Measurements from ENCODE around the gene ZC3H12C. TPM values are rescaled to one million over a fixed set of nuclear protein-coding genes. Genes with fewer than 3 reads are reported as not detected.

Gene ZC3H12C
- total RNA-seq, 1 donor from 2014 or later: 6.3 TPM

- no peak overlapping the region for H3K27ac ChIP-seq
- no peaks in the 10 kb centered on the region for H3K27me3 ChIP-seq
- intact Hi-C loops (cut with DNase I): loop anchor here (10.0 kb wide), 2 partner anchors 1432 to 1872 kb away; partner anchors contain the start of genes ATM, DDX10 and NPAT
- TF ChIP-seq, protein P1, sequence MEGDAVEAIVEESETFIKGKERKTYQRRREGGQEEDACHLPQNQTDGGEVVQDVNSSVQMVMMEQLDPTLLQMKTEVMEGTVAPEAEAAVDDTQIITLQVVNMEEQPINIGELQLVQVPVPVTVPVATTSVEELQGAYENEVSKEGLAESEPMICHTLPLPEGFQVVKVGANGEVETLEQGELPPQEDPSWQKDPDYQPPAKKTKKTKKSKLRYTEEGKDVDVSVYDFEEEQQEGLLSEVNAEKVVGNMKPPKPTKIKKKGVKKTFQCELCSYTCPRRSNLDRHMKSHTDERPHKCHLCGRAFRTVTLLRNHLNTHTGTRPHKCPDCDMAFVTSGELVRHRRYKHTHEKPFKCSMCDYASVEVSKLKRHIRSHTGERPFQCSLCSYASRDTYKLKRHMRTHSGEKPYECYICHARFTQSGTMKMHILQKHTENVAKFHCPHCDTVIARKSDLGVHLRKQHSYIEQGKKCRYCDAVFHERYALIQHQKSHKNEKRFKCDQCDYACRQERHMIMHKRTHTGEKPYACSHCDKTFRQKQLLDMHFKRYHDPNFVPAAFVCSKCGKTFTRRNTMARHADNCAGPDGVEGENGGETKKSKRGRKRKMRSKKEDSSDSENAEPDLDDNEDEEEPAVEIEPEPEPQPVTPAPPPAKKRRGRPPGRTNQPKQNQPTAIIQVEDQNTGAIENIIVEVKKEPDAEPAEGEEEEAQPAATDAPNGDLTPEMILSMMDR (IDR thresholded peaks at IDR 0.05): no peak
- no peak for DNase-seq (ENCODE audit: low spot score in 2 of 2)
- H3K9me3 ChIP-seq: no peaks in the 10 kb centered on the region
- no peak overlapping the region for H3K4me3 ChIP-seq
- H3K36me3 ChIP-seq: no peaks in the 10 kb centered on the region
- H3K4me1 ChIP-seq: peaks cover 0 to 23% of the 10 kb centered on the region in 2 donors
Observed at GRCh38 chr11:110096496-110096895, 3.3 kb downstream of the ZC3H12C start.

GRCh38 chr11:110097459-110098012 is 4.3 kb downstream of the ZC3H12C start:
- Histone ChIP-seq H3K27ac (no peak overlapping the region), H3K4me3 (no peak overlapping the region), H3K27me3 (no peaks in the 10 kb centered on the region), H3K4me1 (peaks cover 0 to 23% of the 10 kb centered on the region in 2 donors), H3K9me3 (no peaks in the 10 kb centered on the region), H3K36me3 (no peaks in the 10 kb centered on the region)
- DNase-seq (ENCODE audit: low spot score in 2 of 2): no peak
- TF ChIP-seq, protein P1 (IDR thresholded peaks at IDR 0.05): no peak
- intact Hi-C loops (cut with DNase I): loop anchor here (10.0 kb wide), 2 partner anchors 1433 to 1873 kb away; partner anchors contain the start of genes ATM, DDX10 and NPAT

DNA sequence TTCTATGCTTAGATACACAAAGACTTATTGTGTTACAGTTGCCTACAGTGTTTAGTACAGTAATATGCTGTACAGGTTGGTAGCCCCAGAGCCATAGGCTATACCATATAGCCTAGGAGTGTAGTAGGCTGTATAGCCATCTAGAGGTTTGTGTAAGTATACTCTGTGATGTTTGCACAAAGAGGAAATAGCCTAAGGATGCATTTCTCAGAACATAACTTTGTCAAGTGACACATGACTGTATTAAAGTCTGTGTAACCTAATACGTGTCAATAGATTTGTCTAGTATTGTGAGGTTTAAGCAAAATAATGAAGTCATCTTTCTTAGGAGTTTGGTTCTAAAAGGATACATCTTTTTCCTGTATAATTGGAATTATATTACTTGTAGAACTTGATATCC is 5.5 kb downstream of the ZC3H12C start:
- TF ChIP-seq, protein P1 (IDR thresholded peaks at IDR 0.05): no peak
- Histone ChIP-seq H3K4me3 (no peak overlapping the region), H3K4me1 (peaks cover 0 to 23% of the 10 kb centered on the region in 2 donors), H3K27ac (no peak overlapping the region), H3K27me3 (no peaks in the 10 kb centered on the region), H3K9me3 (no peaks in the 10 kb centered on the region), H3K36me3 (no peaks in the 10 kb centered on the region)
- intact Hi-C loops (cut with DNase I): loop anchor here (10.0 kb wide), 2 partner anchors 1434 to 1874 kb away; partner anchors contain the start of genes ATM, DDX10 and NPAT
- DNase-seq (ENCODE audit: low spot score in 2 of 2): no peak

GRCh38 chr11:110100476-110101240 is 7.5 kb downstream of the ZC3H12C start:
- no peak overlapping the region for H3K4me3 ChIP-seq
- H3K9me3 ChIP-seq: no peaks in the 10 kb centered on the region
- intact Hi-C loops (cut with DNase I): no loop called here
- TF ChIP-seq, protein P1 (IDR thresholded peaks at IDR 0.05): no peak
- no peaks in the 10 kb centered on the region for H3K36me3 ChIP-seq
- no peak overlapping the region for H3K27ac ChIP-seq
- H3K4me1 ChIP-seq: peaks cover 0 to 10% of the 10 kb centered on the region in 2 donors
- DNase-seq (ENCODE audit: low spot score in 2 of 2): no peak
- no peaks in the 10 kb centered on the region for H3K27me3 ChIP-seq

DNA sequence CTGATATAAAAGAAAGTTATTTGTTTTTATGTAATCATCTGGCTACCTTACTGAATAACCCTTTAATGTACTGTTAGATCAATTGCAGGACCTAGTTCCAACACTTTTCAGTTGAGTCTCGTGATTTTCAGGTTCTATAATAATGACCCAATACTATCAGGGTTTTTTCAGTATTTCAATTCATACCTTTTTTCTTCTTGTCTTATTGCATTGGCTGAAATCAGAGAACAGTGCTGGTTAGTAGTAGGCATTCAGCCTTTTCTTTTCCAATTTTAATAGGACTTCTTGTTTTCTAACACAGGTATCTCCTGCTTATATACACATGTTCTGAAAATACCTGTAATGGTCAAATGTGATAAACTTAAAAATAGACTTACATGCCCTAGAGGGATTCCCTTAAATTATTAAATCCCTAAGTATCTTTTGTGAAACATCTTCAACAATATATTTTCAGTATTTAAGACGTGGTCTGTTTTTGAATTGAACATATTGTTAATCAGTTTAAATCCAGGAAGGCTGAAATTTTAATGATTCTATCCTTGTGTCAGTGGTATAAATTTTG is 13.6 kb downstream of the ZC3H12C start:
- no peaks in the 10 kb centered on the region for H3K27me3 ChIP-seq
- no peak overlapping the region for H3K4me3 ChIP-seq
- no peak overlapping the region for H3K27ac ChIP-seq
- DNase-seq (ENCODE audit: low spot score in 2 of 2): no peak
- peaks cover 0 to 7% of the 10 kb centered on the region in 2 donors for H3K9me3 ChIP-seq
- intact Hi-C loops (cut with DNase I): no loop called here
- TF ChIP-seq, protein P1 (IDR thresholded peaks at IDR 0.05): no peak
- no peaks in the 10 kb centered on the region for H3K36me3 ChIP-seq
- H3K4me1 ChIP-seq: no peaks in the 10 kb centered on the region
